PFSK-1 (cell line): ENCODE measurements around the gene KIAA0319L.

Experiments used
- FOXP2 ChIP-seq: optimal IDR thresholded peaks from 2 replicates; pipeline ENCODE3; 2011; ENCODE audit warnings: borderline replicate concordance, control low read depth, inconsistent platforms; ENCODE audit not compliant: insufficient read depth; ENCODE audit errors: extremely low read length, extremely low read depth
- POLR2AphosphoS5 ChIP-seq: IDR thresholded peaks from 2 replicates; pipeline ENCODE4 v1.6.1; 2012; ENCODE audit warnings: low read depth, mild to moderate bottlenecking, control low read depth, low read length, moderate library complexity
- REST ChIP-seq, 2 experiments: IDR thresholded peaks; 2 replicates each; pipeline versions ENCODE4 v1.6.1 to v1.8.0; 2011 to 2012; ENCODE audit warnings: low read depth in 2 of 2, low read length in 2 of 2, control low read depth in 1 of 2, inconsistent platforms in 1 of 2, mild to moderate bottlenecking in 1 of 2, moderate library complexity in 1 of 2; ENCODE audit not compliant: insufficient read depth in 1 of 2
- SIN3A ChIP-seq: IDR thresholded peaks from 2 replicates; pipeline ENCODE4 v1.6.1; 2012; ENCODE audit warnings: mild to moderate bottlenecking, low read length, moderate library complexity, borderline replicate concordance; ENCODE audit not compliant: insufficient read depth
- TAF1 ChIP-seq: IDR thresholded peaks from 2 replicates; pipeline ENCODE4 v1.6.1; 2012; ENCODE audit warnings: low read length, control low read depth, borderline replicate concordance; ENCODE audit not compliant: insufficient read depth

Gene KIAA0319L

GRCh38 chr1:35600593-35600992, 43.4 kb upstream of the KIAA0319L start:
- no peak for TF ChIP-seq TAF1
- TF ChIP-seq REST (IDR thresholded peaks at IDR 0.05; ENCODE audit: insufficient read depth in 1 of 2, low read depth in 2 of 2, low read length in 2 of 2) = no peak
- no peak for TF ChIP-seq SIN3A
- TF ChIP-seq POLR2AphosphoS5 = no peak
- TF ChIP-seq FOXP2 = no peak

- no peak for TF ChIP-seq POLR2AphosphoS5
- no peak for TF ChIP-seq FOXP2
- TF ChIP-seq SIN3A = no peak
- TF ChIP-seq REST (IDR thresholded peaks at IDR 0.05; ENCODE audit: insufficient read depth in 1 of 2, low read depth in 2 of 2, low read length in 2 of 2) = no peak
- no peak for TF ChIP-seq TAF1
Observed at GRCh38 chr1:35599411-35599810, 42.2 kb upstream of the KIAA0319L start.

GRCh38 chr1:35598895-35599294, 41.7 kb upstream of the KIAA0319L start:
- TF ChIP-seq POLR2AphosphoS5 (no peak), REST (IDR thresholded peaks at IDR 0.05; ENCODE audit: insufficient read depth in 1 of 2, low read depth in 2 of 2, low read length in 2 of 2) (no peak), FOXP2 (no peak), SIN3A (no peak), TAF1 (no peak)

- no peak for TF ChIP-seq TAF1
- TF ChIP-seq POLR2AphosphoS5 = no peak
- no peak for TF ChIP-seq FOXP2
- no peak for TF ChIP-seq SIN3A
- TF ChIP-seq REST (IDR thresholded peaks at IDR 0.05; ENCODE audit: insufficient read depth in 1 of 2, low read depth in 2 of 2, low read length in 2 of 2) = no peak
Observed at GRCh38 chr1:35597870-35598269, 40.7 kb upstream of the KIAA0319L start.

- TF ChIP-seq FOXP2 (no peak), REST (IDR thresholded peaks at IDR 0.05; ENCODE audit: insufficient read depth in 1 of 2, low read depth in 2 of 2, low read length in 2 of 2) (no peak), TAF1 (no peak)
Observed at GRCh38 chr1:35595684-35596083, 38.5 kb upstream of the KIAA0319L start.
